B cell (primary cell): ENCODE results near the gene RIC3. TPM values are rescaled to one million over a fixed set of nuclear protein-coding genes. Genes with fewer than 3 reads are reported as not detected.

ENCODE experiments used
- ATAC-seq: fragments of 200-7000 bp; cut with Tn5 transposase; one replicate; pipeline ENCODE4 v1.10.0; 2021; ENCODE audit warnings: low read depth, mild to moderate bottlenecking, moderate number of reproducible peaks, moderate library complexity
- CTCF ChIA-PET: fragments of 350-600 bp; sonication (Branson Sonifier 250); formaldehyde crosslinking; loops from one replicate; lab custom pipeline; 2021; ENCODE audit warnings: antibody characterized with exemption, inconsistent platforms; lab: Charles Lee
- POLR2A ChIA-PET: fragments of 350-600 bp; sonication (Branson Sonifier 250); formaldehyde crosslinking; loops from one replicate; lab custom pipeline; 2021; ENCODE audit warnings: antibody characterized with exemption; lab: Charles Lee
- DNase-seq: peaks from one replicate; pipeline ENCODE4 v3.0.0; 2013
- H2AFZ ChIP-seq: 2 replicates; pipeline ENCODE4 v1.6.1; 2012; ENCODE audit warnings: mild to moderate bottlenecking, low read depth, low read length; ENCODE audit not compliant: insufficient read depth, poor library complexity, severe bottlenecking
- H3K27ac ChIP-seq, 2 donors: 1 replicate in 1 of 2; 2 replicates in 1 of 2; pipeline ENCODE4 v1.5.1; 2012 to 2013; ENCODE audit warnings: low read length in 2 of 2, mild to moderate bottlenecking in 2 of 2, moderate library complexity in 1 of 2
- H3K27me3 ChIP-seq, 4 experiments: fragments of 200-600 bp in 1 of 4; sonication (generic) in 1 of 4; replicated peaks in 1 of 4; 1 replicate in 2 of 4; 2 replicates in 2 of 4; pipeline versions ENCODE4 v1.6.1 to v1.7.0; 2013 to 2016; ENCODE audit warnings: low read length in 3 of 4, mild to moderate bottlenecking in 2 of 4, mixed read lengths in 1 of 4, moderate library complexity in 1 of 4; ENCODE audit not compliant: insufficient read depth in 4 of 4, control insufficient read depth in 3 of 4; ENCODE audit errors: control extremely low read depth in 1 of 4
- H3K36me3 ChIP-seq, 2 experiments: replicated peaks in 1 of 2; 1 replicate in 1 of 2; 2 replicates in 1 of 2; pipeline versions ENCODE4 v1.6.1 to v1.7.1; 2013; ENCODE audit warnings: low read length in 1 of 2; ENCODE audit not compliant: insufficient read depth in 2 of 2, control insufficient read depth in 1 of 2; ENCODE audit errors: control extremely low read depth in 1 of 2, extremely low read depth in 1 of 2
- H3K4me1 ChIP-seq, 2 donors: fragments of 200-600 bp in 1 of 2; sonication (generic) in 1 of 2; 1 replicate in 1 of 2; 2 replicates in 1 of 2; pipeline versions ENCODE4 v1.5.1 to v1.6.1; 2013 to 2017; ENCODE audit warnings: low read length in 2 of 2; ENCODE audit not compliant: control insufficient read depth in 2 of 2, insufficient read depth in 2 of 2
- H3K4me2 ChIP-seq: replicated peaks from 2 replicates; pipeline ENCODE3; 2012; ENCODE audit warnings: mild to moderate bottlenecking, low read depth, low read length; ENCODE audit not compliant: poor library complexity, severe bottlenecking
- H3K4me3 ChIP-seq, 5 experiments: fragments of 200-600 bp in 1 of 5; sonication (generic) in 1 of 5; 1 replicate in 3 of 5; 2 replicates in 2 of 5; pipeline versions ENCODE4 v1.5.1 to v1.7.0; 2011 to 2016; ENCODE audit warnings: low read length in 4 of 5, mild to moderate bottlenecking in 4 of 5, low read depth in 2 of 5, control low read depth in 1 of 5, moderate library complexity in 1 of 5; ENCODE audit not compliant: insufficient read depth in 1 of 5; ENCODE audit errors: control extremely low read depth in 1 of 5, extremely low read depth in 1 of 5
- H3K79me2 ChIP-seq: fragments of 200-600 bp; sonication (generic); one replicate; pipeline ENCODE4 v1.6.0; 2016; ENCODE audit warnings: low read length; ENCODE audit not compliant: control insufficient read depth, insufficient read depth
- H3K9ac ChIP-seq: fragments of 200-600 bp; sonication (generic); 2 replicates; pipeline ENCODE4 v1.6.1; 2017; ENCODE audit warnings: mild to moderate bottlenecking, low read length, moderate library complexity
- H3K9me3 ChIP-seq, 3 donors: one replicate each; pipeline versions ENCODE4 v1.6.1 to v1.7.1; 2013; ENCODE audit warnings: low read length in 2 of 3; ENCODE audit not compliant: control insufficient read depth in 2 of 3, insufficient read depth in 1 of 3; ENCODE audit errors: control extremely low read depth in 1 of 3
- H4K20me1 ChIP-seq: 2 replicates; pipeline ENCODE4 v1.6.0; 2012; ENCODE audit warnings: mild to moderate bottlenecking, low read length; ENCODE audit not compliant: insufficient read depth, control insufficient read depth, poor library complexity, severe bottlenecking
- H3K27ac Mint-ChIP-seq: one replicate; pipeline ENCODE4 v1.8.0; 2021; ENCODE audit warnings: mixed read lengths
- H3K27me3 Mint-ChIP-seq: one replicate; pipeline ENCODE4 v1.8.0; 2021; ENCODE audit warnings: mixed read lengths
- H3K4me1 Mint-ChIP-seq: one replicate; pipeline ENCODE4 v1.8.0; 2021; ENCODE audit warnings: mixed read lengths
- H3K4me3 Mint-ChIP-seq: one replicate; pipeline ENCODE4 v1.8.0; 2021; ENCODE audit warnings: mixed read lengths
- H3K9me3 Mint-ChIP-seq: one replicate; pipeline ENCODE4 v1.8.0; 2022; ENCODE audit warnings: mixed read lengths; ENCODE audit not compliant: insufficient read depth
- CTCF ChIP-seq: fragments of 200-600 bp; IDR thresholded peaks from one replicate; pipeline ENCODE4 v1.8.0; 2022; ENCODE audit warnings: antibody characterized with exemption, mild to moderate bottlenecking
- EZH2 ChIP-seq: IDR thresholded peaks from 2 replicates; pipeline ENCODE4 v1.6.1; 2012; ENCODE audit warnings: borderline replicate concordance, low read depth, mild to moderate bottlenecking, moderate library complexity, low read length; ENCODE audit not compliant: insufficient read depth, poor library complexity, severe bottlenecking
- WGBS: methylation state at CpG from one replicate; pipeline ENCODE4 v1.1.5; 2013; ENCODE audit warnings: missing lambda C conversion rate; ENCODE audit not compliant: insufficient coverage; 5-methylcytosine and 5-hydroxymethylcytosine counted together
- intact Hi-C: fragments of 100-400 bp; cut with micrococcal nuclease; formaldehyde crosslinking; loops from one replicate; pipeline ENCODE4 v1.10.0; 2022
- polyA plus RNA-seq: library from polyadenylated mRNA; depleted of rRNA; stranded (reverse); fragments of >200 nt; gene quantifications from 2 replicates; pipeline ENCODE4 v1.2.3, GENCODE V29; 2012
- total RNA-seq, 2 donors: library from RNA; stranded (reverse); fragments of 120-200 nt in 1 of 2; gene quantifications; 1 replicate in 1 of 2; 2 replicates in 1 of 2; pipeline versions ENCODE4 v1.2.3 to v1.2.4, GENCODE V29; 2013 to 2022

Gene RIC3
- total and polyA plus RNA-seq, 2 donors (not counting 1 experiment from before 2014, with no cell fraction given): 62.4 to 74.6 TPM

- intact Hi-C loops: no loop called here
- Mint-ChIP-seq H3K9me3 (no peaks in the 10 kb centered on the region), H3K27ac (no peak overlapping the region), H3K4me1 (peaks cover 10% of the 10 kb centered on the region), H3K4me3 (no peak overlapping the region), H3K27me3 (no peaks in the 10 kb centered on the region)
- DNase-seq: no peak
- POLR2A ChIA-PET: no interaction called here
- H3K36me3 ChIP-seq: no peaks in the 10 kb centered on the region
- H3K4me3 ChIP-seq: no peak overlapping the region
- no peak overlapping the region for H3K4me2 ChIP-seq
- no peak overlapping the region for H2AFZ ChIP-seq
- no peak overlapping the region for H3K9ac ChIP-seq
- no peaks in the 10 kb centered on the region for H3K27me3 ChIP-seq
- CTCF ChIA-PET: no interaction called here
- no peaks in the 10 kb centered on the region for H3K9me3 ChIP-seq
- no peak for TF ChIP-seq CTCF
- H3K79me2 ChIP-seq: peaks cover 58% of the 10 kb centered on the region
- H4K20me1 ChIP-seq: peaks cover 44% of the 10 kb centered on the region
- no peak overlapping the region for H3K27ac ChIP-seq
- no peaks in the 10 kb centered on the region for H3K4me1 ChIP-seq
- WGBS: 100% methylated on average over 2 of the region's 3 CpGs
- ATAC-seq: no peak
These were observed 11.9 kb downstream of the RIC3 start for GRCh38 chr11:8156877-8157276.

GRCh38 chr11:8149726-8150125, 19.1 kb downstream of the RIC3 start:
- Mint-ChIP-seq H3K27me3 (no peaks in the 10 kb centered on the region), H3K9me3 (no peaks in the 10 kb centered on the region), H3K4me1 (peaks cover 3% of the 10 kb centered on the region), H3K4me3 (no peak overlapping the region), H3K27ac (no peak overlapping the region)
- H4K20me1 ChIP-seq: peaks cover 16% of the 10 kb centered on the region
- CTCF ChIA-PET: no interaction called here
- no peaks in the 10 kb centered on the region for H3K9me3 ChIP-seq
- no peak overlapping the region for H3K9ac ChIP-seq
- H3K36me3 ChIP-seq: peaks cover 0 to 2% of the 10 kb centered on the region in 2 experiments
- intact Hi-C loops: no loop called here
- DNase-seq (no peak), ATAC-seq (no peak)
- peaks cover 22% of the 10 kb centered on the region for H3K79me2 ChIP-seq
- no peak overlapping the region for H2AFZ ChIP-seq
- no peaks in the 10 kb centered on the region for H3K27me3 ChIP-seq
- H3K4me1 ChIP-seq: no peaks in the 10 kb centered on the region
- no peak overlapping the region for H3K27ac ChIP-seq
- no peak overlapping the region for H3K4me3 ChIP-seq
- WGBS: 100% methylated on average over 3 of the region's 6 CpGs
- POLR2A ChIA-PET: no interaction called here
- H3K4me2 ChIP-seq: no peak overlapping the region
- TF ChIP-seq CTCF: no peak
- TF ChIP-seq EZH2: no peak
